ENCODE results near the gene DTNA.

- TF ChIP-seq CTCF (IDR thresholded peaks at IDR 0.05) (no peak), POLR2A (IDR thresholded peaks at IDR 0.05) (no peak)
These were observed 164.0 kb downstream of the DTNA start for GRCh38 chr18:34873986-34874580.

Data from thyroid gland (tissue), 4 donors.